Putamen (tissue), 1 donor: ENCODE data around the gene GLIS2.
"Not testable (repeated sequence)": the region's sequence is repeated elsewhere in the genome, so short reads cannot be mapped to it uniquely, and the experiment has no call there.

ENCODE experiments used
- DNase-seq: peaks from one replicate; pipeline ENCODE4 v3.0.0-alpha.2; 2016; ENCODE audit warnings: low spot score

GLIS2 gene

GRCh38 chr16:4336701-4337539 is 21.1 kb downstream of the GLIS2 start:
- DNase-seq, result no peak

GRCh38 chr16:4337540-4338088 is 21.7 kb downstream of the GLIS2 start:
- no peak for DNase-seq

GRCh38 chr16:4338125-4338582 is 22.3 kb downstream of the GLIS2 start:
- no peak for DNase-seq

- no peak for DNase-seq
Observed at GRCh38 chr16:4338712-4339299, 22.9 kb downstream of the GLIS2 start.

- DNase-seq, result no peak
Observed at GRCh38 chr16:4339455-4339854, 23.6 kb downstream of the GLIS2 start.

GRCh38 chr16:4339909-4340308 is 24.0 kb downstream of the GLIS2 start:
- DNase-seq, result no peak

GRCh38 chr16:4340443-4340842 is 24.6 kb downstream of the GLIS2 start:
- no peak for DNase-seq

- DNase-seq, result no peak
Observed at GRCh38 chr16:4341250-4341649, 25.4 kb downstream of the GLIS2 start.

- no peak for DNase-seq
Observed at GRCh38 chr16:4342866-4343744, 27.2 kb downstream of the GLIS2 start.

GRCh38 chr16:4344300-4344982 is 28.6 kb downstream of the GLIS2 start:
- not testable (repeated sequence) for DNase-seq

GRCh38 chr16:4344983-4345835 is 29.3 kb downstream of the GLIS2 start:
- DNase-seq, result peak; percentile 80

- DNase-seq, result no peak
Observed at GRCh38 chr16:4345836-4346781, 30.2 kb downstream of the GLIS2 start.

- DNase-seq, result no peak
Observed at GRCh38 chr16:4347010-4347409, 31.1 kb downstream of the GLIS2 start.

- no peak for DNase-seq
Observed at GRCh38 chr16:4347765-4348509, 32.1 kb downstream of the GLIS2 start.

GRCh38 chr16:4349332-4349731 is 33.5 kb downstream of the GLIS2 start:
- no peak for DNase-seq

- DNase-seq, result no peak
Observed at GRCh38 chr16:4350365-4350786, 34.5 kb downstream of the GLIS2 start.

GRCh38 chr16:4350787-4351659 is 35.2 kb downstream of the GLIS2 start, which contains the start of gene PAM16:
Gene PAM16 (minus strand): TSS chr16:4351321. CDS start chr16:4351234, 87 bp downstream.
- peak; percentile 93 for DNase-seq

GRCh38 chr16:4351880-4352279 is 36.0 kb downstream of the GLIS2 start:
- no peak for DNase-seq
